ENCODE data around the gene LHFPL6.

The LHFPL6 gene

DNA sequence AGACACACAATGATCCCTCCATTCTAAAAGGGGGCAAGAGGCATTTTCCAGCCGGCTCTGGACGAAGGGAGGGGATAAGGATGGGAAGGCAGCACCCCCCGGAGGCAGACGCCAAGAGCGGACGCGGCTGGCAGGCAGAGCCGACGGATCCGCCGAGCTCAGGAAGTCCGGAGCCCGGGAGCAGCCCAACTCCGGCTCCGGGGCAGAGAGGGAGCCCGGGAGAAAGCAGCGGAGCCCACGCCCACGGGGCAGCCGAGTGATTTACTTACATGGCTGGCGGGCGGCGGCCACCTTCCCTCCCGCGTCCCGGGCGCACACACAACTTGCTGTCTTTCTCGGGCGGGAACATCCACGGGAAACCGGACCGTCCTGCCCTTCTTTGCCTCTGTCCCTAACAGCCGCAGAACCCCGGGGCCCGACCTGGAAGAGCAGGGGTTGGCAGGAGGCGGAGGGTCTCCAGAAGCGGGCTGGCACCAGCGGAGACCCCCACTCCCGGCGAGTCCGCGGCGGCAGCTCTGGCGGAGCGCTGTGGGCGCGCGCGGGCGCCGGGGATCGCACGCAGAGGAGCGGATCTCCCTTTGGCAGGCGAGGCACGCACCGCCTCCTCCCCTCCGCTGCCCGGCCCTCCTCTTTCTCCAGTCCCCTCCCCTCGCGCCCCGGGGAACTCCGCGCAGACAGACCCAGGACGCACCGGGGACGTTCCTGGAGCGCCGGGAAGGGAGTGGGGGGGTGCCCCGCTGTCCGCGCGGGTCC is at the start of gene LHFPL6:
LHFPL6 (minus strand) TSS at position 580 of the 753 bp plus-strand sequence.
- DNase-seq (ENCODE audit: low read depth in 2 of 2) = no peak

- DNase-seq (ENCODE audit: low read depth in 2 of 2) = no peak
These were observed 43.1 kb upstream of the LHFPL6 start for GRCh38 chr13:39646122-39646521.

DNA sequence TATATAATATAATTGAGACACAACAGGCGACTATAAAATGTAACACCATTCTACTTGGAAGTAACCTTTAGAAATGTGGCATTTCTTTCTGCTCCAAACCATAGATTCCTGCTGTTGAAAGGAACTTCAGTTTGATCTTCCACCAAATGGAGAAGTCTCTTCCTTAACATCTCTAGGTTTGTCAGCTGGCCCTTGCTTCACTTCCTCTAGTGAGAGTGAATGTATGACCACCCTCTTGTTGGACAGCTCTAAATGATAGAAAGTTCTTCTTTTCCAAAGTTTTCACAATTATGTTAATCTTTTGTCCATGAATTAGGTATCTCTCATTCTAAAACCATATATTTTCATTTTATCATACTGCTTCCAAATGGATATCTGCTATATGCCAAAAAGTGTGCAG is 38.7 kb upstream of the LHFPL6 start:
- no peak for DNase-seq (ENCODE audit: low read depth in 2 of 2)

- DNase-seq (ENCODE audit: low read depth in 2 of 2) = no peak
These were observed 34.9 kb upstream of the LHFPL6 start for GRCh38 chr13:39637890-39638289.

GRCh38 chr13:39635564-39635963 is 32.6 kb upstream of the LHFPL6 start:
- no peak for DNase-seq (ENCODE audit: low read depth in 2 of 2)

DNA sequence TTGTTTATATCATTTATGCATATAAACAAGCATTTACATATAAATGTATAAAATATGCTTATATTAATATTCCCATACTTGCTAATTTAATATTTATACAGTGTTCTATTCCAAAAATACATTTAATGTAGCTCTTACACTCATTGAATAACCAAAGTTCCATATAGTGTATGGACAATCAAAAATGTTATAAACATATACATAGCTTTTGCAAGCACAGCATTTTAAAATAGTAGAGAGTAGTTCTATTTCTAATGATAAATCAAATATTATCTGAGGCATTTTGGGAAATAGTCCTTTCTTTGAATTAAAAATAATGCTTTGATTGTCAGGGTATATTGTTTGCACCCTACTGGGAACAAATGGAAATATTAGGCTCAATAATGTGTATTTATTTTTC is 30.0 kb upstream of the LHFPL6 start:
- DNase-seq (ENCODE audit: low read depth in 2 of 2) = no peak

DNA sequence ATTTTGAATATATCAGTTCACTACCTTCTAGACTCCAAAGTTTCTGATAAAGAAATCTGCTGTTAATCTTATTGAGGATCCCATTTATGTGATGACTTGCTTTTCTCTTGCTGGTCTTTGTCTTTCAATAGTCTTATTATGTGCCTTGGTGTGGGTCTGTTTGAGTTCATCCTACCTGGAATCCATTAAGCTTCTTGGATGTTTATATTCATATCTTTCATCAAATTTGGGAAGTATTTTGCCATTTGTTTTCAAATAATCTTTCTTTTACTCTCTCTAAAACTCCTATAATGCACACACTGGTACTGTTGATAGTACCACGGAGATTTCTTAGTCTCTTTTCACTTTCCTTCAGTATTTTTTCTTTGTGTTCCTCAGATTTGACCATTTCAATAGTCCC is 28.3 kb upstream of the LHFPL6 start:
- no peak for DNase-seq (ENCODE audit: low read depth in 2 of 2)

GRCh38 chr13:39623466-39623865 is 20.5 kb upstream of the LHFPL6 start:
- DNase-seq (ENCODE audit: low read depth in 2 of 2) = no peak

GRCh38 chr13:39618561-39618960 is 15.6 kb upstream of the LHFPL6 start:
- no peak for DNase-seq (ENCODE audit: low read depth in 2 of 2)

DNA sequence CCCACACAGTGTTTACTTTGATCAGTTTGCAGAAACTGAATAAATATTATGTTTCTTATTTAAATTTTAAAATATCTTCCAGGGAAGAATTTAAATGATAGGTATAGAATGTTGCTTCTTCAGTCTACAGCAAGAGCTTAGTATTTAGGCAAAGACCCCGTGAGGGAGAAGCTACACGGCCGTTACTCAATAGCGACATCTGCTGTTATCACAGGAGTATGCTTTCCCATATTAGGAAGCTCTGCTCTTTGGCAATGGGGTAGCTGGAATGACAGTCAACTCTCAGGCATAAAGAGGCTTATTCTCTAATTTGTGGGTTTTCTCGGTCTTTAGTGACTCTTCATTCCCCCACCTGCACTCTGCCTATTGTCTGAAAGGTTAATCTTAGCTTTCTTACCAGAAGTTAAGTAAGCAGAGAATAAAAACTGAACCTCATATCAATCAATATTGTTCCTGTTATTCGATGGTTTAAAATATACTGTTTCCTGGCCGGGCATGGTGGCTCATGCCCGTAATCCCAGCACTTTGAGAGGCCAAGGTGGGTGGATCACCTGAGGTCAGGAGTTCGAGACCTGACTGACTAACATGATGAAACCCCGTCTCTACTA is 13.2 kb upstream of the LHFPL6 start:
- no peak for DNase-seq (ENCODE audit: low read depth in 2 of 2)

GRCh38 chr13:39612023-39612637 is 9.1 kb upstream of the LHFPL6 start:
- DNase-seq (ENCODE audit: low read depth in 2 of 2) = peak in 1 of 2 donors; percentile 28

DNA sequence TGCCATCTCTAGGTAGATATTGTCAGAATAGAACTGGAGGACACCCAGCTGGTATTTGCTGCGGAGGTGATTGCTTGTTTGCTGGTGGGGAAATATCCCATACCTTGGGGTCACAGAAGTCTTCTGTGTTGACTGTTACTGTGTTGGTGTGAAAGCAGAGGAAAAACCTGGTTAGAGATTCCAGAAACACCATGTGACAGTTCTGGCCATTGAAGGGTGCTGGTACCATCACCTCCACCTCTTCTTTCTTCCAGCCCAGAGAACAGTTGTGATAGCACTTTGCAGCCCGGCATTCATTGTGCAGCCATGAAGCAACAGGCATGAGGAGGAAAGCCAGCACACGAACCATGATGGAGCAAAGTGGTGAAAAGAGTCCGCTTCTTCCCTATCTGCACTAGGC is 4.9 kb upstream of the LHFPL6 start:
- no peak for DNase-seq (ENCODE audit: low read depth in 2 of 2)

GRCh38 chr13:39605677-39606320 is 2.8 kb upstream of the LHFPL6 start:
- no peak for DNase-seq (ENCODE audit: low read depth in 2 of 2)

DNA sequence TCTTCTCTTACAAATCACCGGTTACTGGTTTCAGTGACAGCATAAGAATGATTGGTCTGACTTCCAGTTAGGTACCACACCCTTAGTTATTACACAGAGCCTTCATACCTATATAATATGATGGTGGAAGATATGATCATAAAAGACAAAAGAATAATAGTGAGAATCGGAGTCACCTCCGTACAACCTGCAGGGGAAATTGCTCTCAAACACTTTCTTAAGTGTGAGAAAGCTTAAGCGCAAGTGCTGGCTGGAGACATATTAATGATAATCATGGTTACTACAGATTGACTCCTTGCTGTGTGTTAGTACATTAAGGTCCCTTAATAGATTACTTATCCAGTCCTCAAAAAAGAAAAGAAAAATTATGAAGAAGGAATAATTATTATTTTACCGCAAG is 1.8 kb upstream of the LHFPL6 start:
- no peak for DNase-seq (ENCODE audit: low read depth in 2 of 2)

GRCh38 chr13:39603424-39603947 is 493 bp upstream of the LHFPL6 start:
- no peak for DNase-seq (ENCODE audit: low read depth in 2 of 2)

DNA sequence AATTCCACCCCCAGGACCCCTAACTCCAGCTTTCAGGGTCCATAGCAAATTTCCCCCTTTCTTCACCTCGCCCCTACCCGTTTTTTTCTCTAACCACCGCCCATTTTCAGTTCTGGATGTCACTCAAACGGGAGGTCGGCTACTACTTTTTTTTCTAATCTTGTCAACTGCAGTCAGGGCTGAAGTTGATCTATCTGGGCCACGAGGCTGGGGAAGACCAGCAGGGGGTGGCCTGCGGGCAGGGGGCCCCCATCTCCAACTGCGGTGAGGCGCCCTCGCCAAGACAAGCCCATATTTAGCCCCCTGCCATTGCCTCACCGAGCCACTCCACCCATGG is 748 bp downstream of the LHFPL6 start:
- DNase-seq (ENCODE audit: low read depth in 2 of 2) = no peak

GRCh38 chr13:39601636-39602035 is 1.4 kb downstream of the LHFPL6 start:
- no peak for DNase-seq (ENCODE audit: low read depth in 2 of 2)

- no peak for DNase-seq (ENCODE audit: low read depth in 2 of 2)
These were observed 2.2 kb downstream of the LHFPL6 start for GRCh38 chr13:39600766-39601165.

GRCh38 chr13:39599842-39600241 is 3.2 kb downstream of the LHFPL6 start:
- no peak for DNase-seq (ENCODE audit: low read depth in 2 of 2)

DNA sequence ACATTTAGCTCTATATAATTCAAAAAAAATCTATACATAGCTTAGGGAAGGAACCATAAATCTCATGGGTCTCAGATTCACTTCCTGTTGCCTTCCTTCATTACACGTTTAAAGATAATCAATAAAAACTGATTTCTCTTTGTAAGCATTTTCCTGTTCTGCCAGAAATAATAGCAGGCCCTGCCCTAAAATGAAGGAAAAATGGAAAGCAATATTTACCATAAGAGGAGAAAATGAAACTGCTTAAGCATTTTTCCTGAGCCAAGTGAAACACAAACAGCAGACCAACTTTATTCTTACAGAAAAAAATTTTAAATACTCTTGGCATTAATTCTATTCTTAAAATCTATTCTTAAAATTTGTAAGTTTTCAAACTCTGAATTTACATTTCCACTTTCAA is 4.0 kb downstream of the LHFPL6 start:
- DNase-seq (ENCODE audit: low read depth in 2 of 2) = no peak

DNA sequence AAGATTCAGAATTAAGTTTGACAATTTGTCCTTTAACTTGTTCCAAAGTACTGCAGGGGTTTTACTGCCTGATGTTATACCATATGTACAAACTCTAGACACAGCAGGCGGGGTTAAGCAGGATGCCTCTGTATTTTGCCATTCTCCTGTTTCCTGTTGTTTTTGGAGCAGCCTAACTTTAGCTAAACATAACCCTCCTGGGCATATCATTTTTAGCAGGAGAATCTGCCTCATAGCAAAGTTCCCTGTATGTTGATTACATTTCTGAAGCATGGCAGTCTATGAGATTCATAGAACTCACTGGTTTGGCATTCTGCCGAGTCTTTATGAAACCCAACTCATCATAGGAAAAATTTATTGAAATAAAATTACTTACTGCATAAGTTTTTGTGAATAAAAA is 5.2 kb downstream of the LHFPL6 start:
- no peak for DNase-seq (ENCODE audit: low read depth in 2 of 2)

GRCh38 chr13:39596685-39597084 is 6.3 kb downstream of the LHFPL6 start:
- DNase-seq (ENCODE audit: low read depth in 2 of 2) = no peak

- DNase-seq (ENCODE audit: low read depth in 2 of 2) = no peak
These were observed 6.8 kb downstream of the LHFPL6 start for GRCh38 chr13:39596176-39596575.

All from stimulated activated CD8-positive, alpha-beta memory T cell treated with anti-CD3 and anti-CD28 coated beads, Interleukin-15, amount 100 ng/mL, for 4 hours (primary cell).